Mononuclear cell (primary cell): ENCODE measurements around the gene C13orf46. TPM values are rescaled to one million over a fixed set of nuclear protein-coding genes. Genes with fewer than 3 reads are reported as not detected.

Source experiments
- H3K27me3 ChIP-seq: 2 replicates; pipeline ENCODE4 v1.6.0; 2011; ENCODE audit warnings: low read length, control low read depth; ENCODE audit not compliant: insufficient read depth
- H3K4me1 ChIP-seq: 2 replicates; pipeline ENCODE4 v1.5.1; 2011; ENCODE audit warnings: mild to moderate bottlenecking, low read length, control low read depth; ENCODE audit not compliant: insufficient read depth
- H3K4me3 ChIP-seq: 2 replicates; pipeline ENCODE4 v1.5.1; 2011; ENCODE audit warnings: mild to moderate bottlenecking, low read length, moderate library complexity
- H3K9me3 ChIP-seq: 2 replicates; pipeline ENCODE4 v1.5.1; 2011; ENCODE audit warnings: low read depth, mild to moderate bottlenecking, control low read depth, low read length
- total RNA-seq: library from RNA; depleted of rRNA; stranded (reverse); fragments of >200 nt; gene quantifications from one replicate; pipeline ENCODE4 v1.2.3, GENCODE V29; 2012

The C13orf46 gene
- total RNA-seq, 1 donor, result 1.5 TPM

DNA sequence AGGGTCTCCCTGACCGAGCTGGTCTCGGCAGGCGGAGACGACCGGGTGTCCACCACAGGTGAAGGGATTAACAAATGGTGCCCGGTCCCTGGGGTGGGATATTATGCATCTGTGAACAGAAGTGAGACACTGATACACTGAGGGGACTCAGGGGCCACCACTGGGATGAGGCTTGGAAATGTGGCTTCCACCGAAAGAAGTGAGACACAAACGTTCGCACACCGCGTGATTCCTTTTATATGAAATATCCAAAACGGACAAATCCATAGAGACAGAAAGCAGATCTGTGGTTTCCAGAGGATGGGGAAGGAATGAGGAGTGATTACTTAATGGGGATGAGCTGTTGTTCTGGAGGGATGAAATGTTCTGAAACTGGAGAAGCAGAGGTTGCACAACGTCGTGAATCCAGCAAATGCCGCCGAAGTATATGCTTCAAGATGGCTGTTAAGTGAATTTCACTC is 47.5 kb downstream of the C13orf46 start:
- Histone ChIP-seq H3K27me3 (no peaks in the 10 kb centered on the region), H3K9me3 (no peaks in the 10 kb centered on the region), H3K4me1 (no peaks in the 10 kb centered on the region), H3K4me3 (no peak overlapping the region)

GRCh38 chr13:113924184-113924901 is 49.5 kb downstream of the C13orf46 start:
- no peak overlapping the region for H3K4me3 ChIP-seq
- H3K27me3 ChIP-seq, result no peaks in the 10 kb centered on the region
- no peaks in the 10 kb centered on the region for H3K9me3 ChIP-seq
- no peaks in the 10 kb centered on the region for H3K4me1 ChIP-seq

DNA sequence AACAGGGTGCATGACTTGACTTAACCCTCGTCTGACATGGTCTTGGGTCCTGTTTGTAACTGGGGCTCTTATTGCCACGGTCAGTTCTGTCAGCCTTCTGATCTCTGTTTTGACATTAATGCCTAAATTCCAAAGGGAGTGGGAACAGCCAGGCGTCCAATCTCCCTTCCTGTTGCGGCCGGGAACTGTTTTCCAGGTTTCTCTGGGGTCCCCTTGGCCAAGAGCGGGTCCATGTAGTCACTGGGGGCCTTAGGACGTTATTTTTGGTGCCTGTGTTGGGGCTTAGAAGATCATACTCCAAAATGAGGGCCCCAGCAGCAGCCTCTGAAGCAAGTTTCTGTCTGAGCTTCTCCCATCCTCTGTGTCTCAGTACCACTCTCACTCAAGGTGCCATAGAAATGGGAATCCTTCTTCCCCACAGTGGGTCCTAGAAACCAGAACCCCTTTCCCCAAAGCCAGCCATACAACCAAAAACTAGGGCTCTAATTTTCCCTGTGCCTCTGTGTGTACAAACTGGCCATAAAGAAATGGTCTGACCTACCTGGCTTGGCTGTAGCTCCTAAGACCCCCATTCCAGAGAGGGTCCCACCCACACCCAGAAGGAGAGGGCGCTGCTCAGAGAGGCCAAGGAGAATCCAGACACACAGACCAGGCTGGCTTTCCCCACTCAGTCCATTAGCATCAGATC is 50.4 kb downstream of the C13orf46 start:
- Histone ChIP-seq H3K4me1 (no peaks in the 10 kb centered on the region), H3K27me3 (no peaks in the 10 kb centered on the region), H3K4me3 (no peak overlapping the region), H3K9me3 (no peaks in the 10 kb centered on the region)

DNA sequence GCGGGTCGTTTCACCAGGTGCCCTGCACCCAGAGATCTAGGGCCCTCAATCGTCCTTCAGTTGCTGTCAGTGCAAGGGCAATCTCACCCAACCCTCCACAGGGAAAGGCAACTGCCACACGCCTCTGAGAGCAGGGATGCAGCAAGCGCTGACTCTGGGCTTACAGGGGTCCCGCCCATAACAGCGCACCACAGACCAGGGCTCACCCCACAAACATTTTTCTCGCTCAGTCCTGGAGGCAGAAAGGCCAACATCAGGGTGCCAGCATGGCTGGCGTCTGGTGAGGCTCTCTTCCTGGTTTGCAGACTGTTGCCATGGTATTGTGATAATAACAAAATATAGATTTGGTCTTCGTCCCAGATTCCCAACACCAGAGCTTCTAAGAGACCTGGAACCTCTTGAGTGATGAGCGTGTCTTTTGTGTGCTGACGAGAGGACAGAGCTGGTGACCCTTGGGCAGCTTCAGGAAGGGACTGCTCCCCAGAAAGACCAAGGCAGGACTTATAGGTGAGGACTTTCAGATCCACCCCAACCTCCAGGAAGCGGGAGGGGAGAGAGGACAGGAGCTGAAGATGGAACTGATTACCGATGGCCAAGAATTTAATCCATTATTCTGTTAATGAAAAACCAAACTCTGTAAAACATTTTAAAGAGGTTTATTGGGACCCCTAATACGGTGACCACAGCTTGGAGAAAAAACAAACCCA is 51.3 kb downstream of the C13orf46 start:
- no peaks in the 10 kb centered on the region for H3K9me3 ChIP-seq
- H3K4me3 ChIP-seq, result no peak overlapping the region
- no peaks in the 10 kb centered on the region for H3K4me1 ChIP-seq
- no peaks in the 10 kb centered on the region for H3K27me3 ChIP-seq

DNA sequence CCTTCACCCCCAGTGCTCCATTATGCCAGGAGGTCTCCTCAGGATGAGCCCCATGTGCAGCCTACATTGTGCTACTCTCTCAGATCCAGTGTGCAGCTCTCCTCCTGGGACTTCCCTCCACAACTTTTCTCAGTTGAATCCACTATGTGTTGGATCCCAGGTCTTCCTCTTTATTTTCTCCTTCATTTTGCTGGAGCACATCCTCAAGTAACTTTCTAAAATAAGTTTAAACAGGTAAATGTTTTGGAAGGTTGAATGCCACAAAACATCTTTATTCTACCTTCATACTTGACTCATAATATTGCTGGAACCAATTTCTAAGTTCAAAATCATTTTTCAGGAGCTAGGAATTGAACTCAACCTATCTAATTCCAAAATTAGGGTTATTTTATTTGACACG is 52.1 kb downstream of the C13orf46 start:
- Histone ChIP-seq H3K27me3 (no peaks in the 10 kb centered on the region), H3K4me3 (no peak overlapping the region), H3K4me1 (no peaks in the 10 kb centered on the region), H3K9me3 (no peaks in the 10 kb centered on the region)

DNA sequence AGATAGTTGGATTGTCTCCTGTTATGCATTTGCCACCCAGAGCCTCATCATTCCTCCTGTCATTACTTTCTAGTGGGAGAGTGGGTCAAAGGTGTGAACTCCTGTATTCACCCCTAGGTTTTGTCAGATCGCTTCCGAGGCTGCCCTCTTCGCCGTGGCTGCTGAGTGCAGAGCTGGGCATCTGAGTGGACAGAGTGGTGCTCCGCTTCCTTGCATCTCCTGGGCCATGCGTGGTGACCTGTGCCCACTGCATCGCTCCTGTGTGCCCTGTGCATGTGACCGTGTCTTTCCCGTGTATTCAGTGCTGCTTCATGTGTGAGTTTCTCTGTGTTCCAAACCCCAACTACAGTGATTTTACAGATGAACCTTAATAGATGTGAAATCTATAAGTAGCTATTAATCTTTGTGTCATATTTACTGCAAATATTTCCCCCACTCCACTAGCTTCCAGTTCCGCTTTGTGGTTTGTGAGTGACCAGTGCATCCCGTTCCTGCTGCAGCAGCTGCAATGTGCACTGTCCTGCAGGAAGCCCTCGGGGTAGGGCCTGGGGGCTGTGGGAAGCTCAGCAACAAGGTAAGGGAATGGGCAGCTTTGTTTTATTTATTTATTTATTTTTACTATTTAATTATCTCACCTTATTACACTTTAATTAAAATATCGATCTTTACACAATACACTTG is 53.1 kb downstream of the C13orf46 start:
- Histone ChIP-seq H3K4me1 (no peaks in the 10 kb centered on the region), H3K9me3 (no peaks in the 10 kb centered on the region), H3K27me3 (no peaks in the 10 kb centered on the region), H3K4me3 (no peak overlapping the region)

GRCh38 chr13:113919761-113920559 is 53.9 kb downstream of the C13orf46 start:
- Histone ChIP-seq H3K4me1 (no peaks in the 10 kb centered on the region), H3K4me3 (no peak overlapping the region), H3K9me3 (no peaks in the 10 kb centered on the region), H3K27me3 (peaks cover 2% of the 10 kb centered on the region)

DNA sequence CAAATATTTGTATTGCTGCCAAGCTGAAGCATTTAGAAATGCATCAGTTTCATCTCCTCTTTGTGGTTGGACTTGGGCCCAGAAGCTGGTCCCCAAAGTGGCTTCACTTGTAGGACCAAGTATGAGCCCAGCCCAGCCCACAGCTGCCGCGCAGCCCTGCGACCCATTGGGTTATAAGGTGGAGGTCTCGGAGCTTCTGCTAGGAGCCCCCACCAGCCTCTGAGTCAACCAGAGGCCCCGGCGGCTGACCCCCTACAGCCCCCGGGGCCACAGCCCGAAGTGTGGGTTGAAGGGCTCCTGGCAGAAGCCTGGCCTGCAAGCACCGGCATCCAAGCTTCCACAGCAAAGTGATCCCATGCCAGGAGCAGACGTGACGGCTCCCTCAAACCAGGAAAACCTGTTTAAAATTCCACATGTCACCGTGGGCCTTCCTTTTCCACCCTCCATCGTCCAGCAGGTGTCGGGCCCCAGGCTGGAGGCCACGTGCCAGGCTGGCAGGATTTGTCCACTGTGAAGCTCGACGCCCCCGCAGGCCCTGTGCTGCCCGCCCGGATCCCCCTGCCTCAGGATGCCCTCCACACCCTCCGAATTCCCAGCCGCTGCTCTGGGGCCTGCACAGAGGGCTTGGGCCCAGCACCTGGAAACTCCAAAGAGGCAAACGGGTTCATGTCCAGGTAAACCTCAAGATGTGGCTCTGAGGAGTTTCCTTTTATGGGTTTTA is 54.7 kb downstream of the C13orf46 start:
- Histone ChIP-seq H3K27me3 (peaks cover 3% of the 10 kb centered on the region), H3K9me3 (no peaks in the 10 kb centered on the region), H3K4me3 (no peak overlapping the region), H3K4me1 (no peaks in the 10 kb centered on the region)

- Histone ChIP-seq H3K9me3 (no peaks in the 10 kb centered on the region), H3K27me3 (peaks cover 3% of the 10 kb centered on the region)
These were observed 55.3 kb downstream of the C13orf46 start for GRCh38 chr13:113918580-113918979.

DNA sequence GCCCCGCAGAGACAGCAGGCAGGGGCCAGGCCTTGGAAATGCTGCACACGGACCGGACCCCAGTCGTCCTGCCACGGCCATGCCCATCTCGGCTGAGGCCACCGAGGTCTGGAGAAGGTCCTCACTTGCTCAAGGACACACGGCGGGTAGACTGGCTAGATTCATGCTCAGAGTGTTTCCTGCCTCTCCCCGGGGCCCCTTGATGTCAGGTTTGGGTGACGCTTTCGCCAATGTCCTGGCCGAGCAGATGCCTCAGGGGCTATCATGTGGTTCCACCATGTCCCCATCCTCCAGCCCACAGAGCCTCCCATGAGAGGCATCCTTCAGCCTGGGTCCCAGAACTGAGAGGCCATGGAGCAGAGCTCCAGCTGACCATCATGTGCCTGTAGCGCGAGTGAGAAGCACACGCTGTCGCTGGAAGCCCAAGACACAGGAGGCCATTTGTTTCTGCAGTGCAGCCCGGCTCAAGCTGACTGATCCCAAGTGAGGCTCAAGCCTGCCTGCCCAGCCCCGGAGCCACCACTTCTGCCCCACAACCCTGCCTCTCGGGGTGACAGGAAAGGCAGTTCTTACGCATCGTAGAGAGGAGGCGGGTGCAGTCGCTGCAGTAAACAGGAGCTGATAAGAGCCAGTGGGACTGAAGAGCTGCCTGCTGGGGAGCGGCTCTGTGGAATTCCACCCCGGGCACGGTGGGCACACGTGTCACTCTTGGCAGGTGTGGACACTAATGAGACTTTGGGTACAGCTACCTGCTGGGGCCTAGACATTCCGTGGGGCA is 56.1 kb downstream of the C13orf46 start:
- Histone ChIP-seq H3K4me1 (no peaks in the 10 kb centered on the region), H3K9me3 (no peaks in the 10 kb centered on the region), H3K27me3 (peaks cover 4% of the 10 kb centered on the region), H3K4me3 (no peak overlapping the region)

More at GRCh38 chr13:113918580-113918979, 55.3 kb downstream of the C13orf46 start:
- H3K4me1 ChIP-seq, result no peaks in the 10 kb centered on the region
- no peak overlapping the region for H3K4me3 ChIP-seq

- Histone ChIP-seq H3K4me1 (no peaks in the 10 kb centered on the region), H3K9me3 (peaks cover 6% of the 10 kb centered on the region), H3K4me3 (no peak overlapping the region), H3K27me3 (peaks cover 11% of the 10 kb centered on the region)
These were observed 56.8 kb downstream of the C13orf46 start for GRCh38 chr13:113917096-113917495.

GRCh38 chr13:113916330-113916815 is 57.5 kb downstream of the C13orf46 start:
- peaks cover 13% of the 10 kb centered on the region for H3K27me3 ChIP-seq
- no peaks in the 10 kb centered on the region for H3K4me1 ChIP-seq
- H3K9me3 ChIP-seq, result peaks cover 10% of the 10 kb centered on the region
- no peak overlapping the region for H3K4me3 ChIP-seq

DNA sequence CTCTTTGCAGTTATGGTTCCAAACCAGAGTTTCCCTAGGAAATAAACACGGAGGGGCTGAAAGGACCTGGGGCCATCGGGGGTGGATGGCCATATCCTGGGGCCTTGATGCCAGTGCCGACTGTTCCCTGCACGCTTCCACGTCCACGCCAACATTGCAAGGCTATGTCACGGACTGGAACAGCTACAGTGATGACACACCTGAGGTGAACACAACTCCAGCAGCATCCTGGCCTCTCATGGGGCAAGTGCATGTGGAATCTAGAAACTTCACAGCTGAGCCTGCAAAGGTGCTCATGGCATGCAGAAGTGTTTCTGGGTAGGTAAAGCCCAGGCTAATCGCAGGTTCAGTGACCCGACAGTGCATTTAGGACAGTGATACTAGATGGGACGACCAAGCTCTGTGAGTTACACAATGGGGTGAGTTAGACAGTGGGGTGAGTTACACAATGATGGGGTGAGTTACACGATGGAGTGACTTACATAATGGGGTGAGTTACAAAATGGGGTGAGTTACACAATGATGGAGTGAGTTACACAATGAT is 58.0 kb downstream of the C13orf46 start:
- Histone ChIP-seq H3K4me3 (no peak overlapping the region), H3K27me3 (peaks cover 18% of the 10 kb centered on the region), H3K9me3 (peaks cover 10% of the 10 kb centered on the region), H3K4me1 (no peaks in the 10 kb centered on the region)
